Medulla oblongata (tissue), 1 donor: Measurements from ENCODE around the gene FMO5.
"Not testable (repeated sequence)": the region's sequence is repeated elsewhere in the genome, so short reads cannot be mapped to it uniquely, and the experiment has no call there.

Experiments
- DNase-seq: peaks from one replicate; pipeline ENCODE4 v3.0.0-alpha.2; 2015; ENCODE audit errors: extremely low spot score

FMO5 gene

GRCh38 chr1:147240131-147240721, 15.1 kb upstream of the FMO5 start:
- not testable (repeated sequence) for DNase-seq

GRCh38 chr1:147238925-147239820, 14.0 kb upstream of the FMO5 start:
- no peak for DNase-seq

GRCh38 chr1:147238053-147238902, 13.1 kb upstream of the FMO5 start:
- no peak for DNase-seq

- no peak for DNase-seq
Measured at GRCh38 chr1:147236959-147237791, 12.0 kb upstream of the FMO5 start.

GRCh38 chr1:147236448-147236847, 11.3 kb upstream of the FMO5 start:
- no peak for DNase-seq

GRCh38 chr1:147235822-147236221, 10.7 kb upstream of the FMO5 start:
- DNase-seq: no peak

GRCh38 chr1:147233903-147234302, 8.8 kb upstream of the FMO5 start:
- not testable (repeated sequence) for DNase-seq

GRCh38 chr1:147231032-147231431, 5.9 kb upstream of the FMO5 start:
- DNase-seq: not testable (repeated sequence)

GRCh38 chr1:147223740-147224615, 1.2 kb downstream of the FMO5 start:
- DNase-seq: no peak

GRCh38 chr1:147218606-147219005, 6.5 kb downstream of the FMO5 start:
- DNase-seq: no peak

- DNase-seq: no peak
Measured at GRCh38 chr1:147217141-147217540, 8.0 kb downstream of the FMO5 start.

GRCh38 chr1:147216124-147216523, 9.0 kb downstream of the FMO5 start:
- DNase-seq: no peak

GRCh38 chr1:147215540-147215916, 9.6 kb downstream of the FMO5 start:
- no peak for DNase-seq

GRCh38 chr1:147214842-147215539, 10.1 kb downstream of the FMO5 start:
- no peak for DNase-seq

GRCh38 chr1:147214325-147214724, 10.8 kb downstream of the FMO5 start:
- DNase-seq: no peak

GRCh38 chr1:147213271-147213670, 11.9 kb downstream of the FMO5 start:
- DNase-seq: no peak

- no peak for DNase-seq
Measured at GRCh38 chr1:147211577-147211976, 13.6 kb downstream of the FMO5 start.

- no peak for DNase-seq
Measured at GRCh38 chr1:147210987-147211386, 14.2 kb downstream of the FMO5 start.
